GM21381 (cell line): ENCODE results near the gene AP4B1.
A peak's percentile ranks its signal among the peaks of the same experiment; 100 is the strongest.

Experiments used
- ATAC-seq: cut with Tn5 transposase; IDR thresholded peaks from one replicate; pipeline ENCODE4 v1.9.1; 2021; ENCODE audit warnings: mild to moderate bottlenecking, moderate library complexity; ENCODE audit not compliant: unreplicated experiment

The AP4B1 gene

GRCh38 chr1:113930499-113931161 is 26.0 kb upstream of the AP4B1 start:
- peak; percentile 21 for ATAC-seq

- ATAC-seq = peak; percentile 33
Measured at GRCh38 chr1:113929750-113930498, 25.3 kb upstream of the AP4B1 start.

GRCh38 chr1:113928941-113929749 is 24.5 kb upstream of the AP4B1 start, which contains the start of gene HIPK1:
TSS of gene HIPK1 (plus strand) at chr1:113929324.
- ATAC-seq = peak; percentile 66

GRCh38 chr1:113928187-113928930 is 23.8 kb upstream of the AP4B1 start:
- no peak for ATAC-seq

GRCh38 chr1:113924473-113924872 is 19.9 kb upstream of the AP4B1 start:
- ATAC-seq = no peak

- ATAC-seq = no peak
Measured at GRCh38 chr1:113922957-113923356, 18.4 kb upstream of the AP4B1 start.

GRCh38 chr1:113918243-113918642 is 13.6 kb upstream of the AP4B1 start:
- ATAC-seq = no peak

- no peak for ATAC-seq
Measured at GRCh38 chr1:113917400-113918082, 12.9 kb upstream of the AP4B1 start.

GRCh38 chr1:113916974-113917373 is 12.4 kb upstream of the AP4B1 start:
- no peak for ATAC-seq

GRCh38 chr1:113913887-113914664 is 9.5 kb upstream of the AP4B1 start:
- no peak for ATAC-seq

- no peak for ATAC-seq
Measured at GRCh38 chr1:113913312-113913668, 8.7 kb upstream of the AP4B1 start.

GRCh38 chr1:113912594-113913311 is 8.2 kb upstream of the AP4B1 start:
- no peak for ATAC-seq

GRCh38 chr1:113905435-113905861 is 849 bp upstream of the AP4B1 start:
- ATAC-seq = peak; percentile 0

- peak; percentile 27 for ATAC-seq
Measured at GRCh38 chr1:113904293-113904673, 316 bp downstream of the AP4B1 start.

GRCh38 chr1:113903501-113904292 is 902 bp downstream of the AP4B1 start:
- no peak for ATAC-seq

- no peak for ATAC-seq
Measured at GRCh38 chr1:113901191-113901590, 3.4 kb downstream of the AP4B1 start.

- ATAC-seq = no peak
Measured at GRCh38 chr1:113899111-113899510, 5.5 kb downstream of the AP4B1 start.

GRCh38 chr1:113898241-113898814 is 6.3 kb downstream of the AP4B1 start:
- ATAC-seq = no peak
